ENCODE data around the gene SOX5. TPM values are rescaled to one million over a fixed set of nuclear protein-coding genes. Genes with fewer than 3 reads are reported as not detected.

Gene SOX5
- total and polyA plus RNA-seq, 12 donors: 0.47 to 10.4 (median 1.9) TPM

- intact Hi-C loops (cut with DNase I): no loop called here
- DNase-seq: no peak
- Histone ChIP-seq H3K9me3 (replicated peaks in 1 of 3) (no peaks in the 10 kb centered on the region), H3K36me3 (replicated peaks in 1 of 2) (no peaks in the 10 kb centered on the region), H3K27ac (no peak overlapping the region), H3K4me3 (no peak overlapping the region), H3K4me1 (replicated peaks in 1 of 2) (no peaks in the 10 kb centered on the region), H3K27me3 (no peaks in the 10 kb centered on the region)
- TF ChIP-seq POLR2A (IDR thresholded peaks at IDR 0.05) (no peak), CTCF (IDR thresholded peaks at IDR 0.05) (no peak)
- 50 to 77% (median 63%) methylated on average over 1 of the region's 1 CpG for WGBS, 4 donors
These were observed 291.9 kb downstream of the SOX5 start for GRCh38 chr12:23657598-23657997.

- no peak for DNase-seq
- H3K9me3 ChIP-seq (replicated peaks in 1 of 3): no peaks in the 10 kb centered on the region
- WGBS, 4 donors: 26 to 40% (median 33%) methylated on average over 1 of the region's 1 CpG
- no peaks in the 10 kb centered on the region for H3K27me3 ChIP-seq
- intact Hi-C loops (cut with DNase I): no loop called here
- no peaks in the 10 kb centered on the region for H3K36me3 ChIP-seq (replicated peaks in 1 of 2)
- no peak overlapping the region for H3K27ac ChIP-seq
- no peaks in the 10 kb centered on the region for H3K4me1 ChIP-seq (replicated peaks in 1 of 2)
- H3K4me3 ChIP-seq: no peak overlapping the region
- TF ChIP-seq POLR2A (IDR thresholded peaks at IDR 0.05): no peak
- no peak for TF ChIP-seq CTCF (IDR thresholded peaks at IDR 0.05)
These were observed 293.6 kb downstream of the SOX5 start for GRCh38 chr12:23655884-23656283.

GRCh38 chr12:23655112-23655511 is 294.4 kb downstream of the SOX5 start:
- Histone ChIP-seq H3K9me3 (replicated peaks in 1 of 3) (no peaks in the 10 kb centered on the region), H3K4me1 (replicated peaks in 1 of 2) (no peaks in the 10 kb centered on the region), H3K36me3 (replicated peaks in 1 of 2) (no peaks in the 10 kb centered on the region), H3K27me3 (no peaks in the 10 kb centered on the region), H3K27ac (no peak overlapping the region), H3K4me3 (no peak overlapping the region)
- 71 to 84% (median 73%) methylated on average over 4 of the region's 4 CpGs for WGBS, 4 donors
- no peak for DNase-seq
- TF ChIP-seq POLR2A (IDR thresholded peaks at IDR 0.05): no peak
- no peak for TF ChIP-seq CTCF (IDR thresholded peaks at IDR 0.05)
- intact Hi-C loops (cut with DNase I): no loop called here

GRCh38 chr12:23648546-23648945 is 300.9 kb downstream of the SOX5 start:
- H3K27me3 ChIP-seq: no peaks in the 10 kb centered on the region
- H3K4me1 ChIP-seq (replicated peaks in 1 of 2): no peaks in the 10 kb centered on the region
- H3K9me3 ChIP-seq (replicated peaks in 1 of 3): no peaks in the 10 kb centered on the region
- H3K4me3 ChIP-seq: no peak overlapping the region
- intact Hi-C loops (cut with DNase I): no loop called here
- TF ChIP-seq POLR2A (IDR thresholded peaks at IDR 0.05) (no peak), CTCF (IDR thresholded peaks at IDR 0.05) (no peak)
- WGBS, 4 donors: 90 to 98% (median 94%) methylated on average over 1 of the region's 1 CpG
- no peak overlapping the region for H3K27ac ChIP-seq
- no peak for DNase-seq
- no peaks in the 10 kb centered on the region for H3K36me3 ChIP-seq (replicated peaks in 1 of 2)

All from adrenal gland (tissue), 12 donors.